T-helper 17 cell (primary cell): ENCODE results near the gene LIFR. TPM values are rescaled to one million over a fixed set of nuclear protein-coding genes. Genes with fewer than 3 reads are reported as not detected.

Experiments
- ATAC-seq: fragments of 150-1000 bp; cut with Tn5 transposase; 2 replicates; pipeline ENCODE4 v1.10.0; 2021; ENCODE audit warnings: mild to moderate bottlenecking, moderate library complexity
- DNase-seq, 3 donors: peaks; one replicate each; pipeline versions ENCODE4 v3.0.0 to v3.0.0-alpha.2; 2020 to 2021
- H3K9me3 ChIP-seq: one replicate; pipeline ENCODE4 v1.7.0; 2013; ENCODE audit warnings: low read length, mild to moderate bottlenecking; ENCODE audit not compliant: control insufficient read depth, poor library complexity, severe bottlenecking
- H3K27ac Mint-ChIP-seq: one replicate; pipeline ENCODE4 v1.8.0; 2022; ENCODE audit warnings: mild to moderate bottlenecking, moderate library complexity, mixed read lengths
- H3K27me3 Mint-ChIP-seq: one replicate; pipeline ENCODE4 v1.8.0; 2022; ENCODE audit warnings: mixed read lengths
- H3K36me3 Mint-ChIP-seq: one replicate; pipeline ENCODE4 v1.8.0; 2022; ENCODE audit warnings: low read depth, mixed read lengths
- H3K4me1 Mint-ChIP-seq: one replicate; pipeline ENCODE4 v1.8.0; 2022; ENCODE audit warnings: mild to moderate bottlenecking, mixed read lengths
- H3K4me3 Mint-ChIP-seq: one replicate; pipeline ENCODE4 v1.8.0; 2022; ENCODE audit warnings: mild to moderate bottlenecking, moderate library complexity, mixed read lengths
- total RNA-seq, 4 donors: library from RNA in 2 of 4; stranded (reverse) in 2 of 4; gene quantifications; one replicate each; pipeline ENCODE4 v1.2.3 and lab custom pipeline; 2022 to 2026

LIFR gene
- total RNA-seq, 2 donors from 2014 or later = 0.27 TPM; not detected in 1

GRCh38 chr5:38553001-38553521 lies 3.4 kb downstream of the LIFR start:
- Mint-ChIP-seq H3K27ac (no peak overlapping the region), H3K4me3 (no peak overlapping the region), H3K36me3 (peaks cover 2% of the 10 kb centered on the region), H3K4me1 (peaks cover 11% of the 10 kb centered on the region), H3K27me3 (peaks cover 48% of the 10 kb centered on the region)
- no peaks in the 10 kb centered on the region for H3K9me3 ChIP-seq
- DNase-seq = no peak
- ATAC-seq = no peak

DNA sequence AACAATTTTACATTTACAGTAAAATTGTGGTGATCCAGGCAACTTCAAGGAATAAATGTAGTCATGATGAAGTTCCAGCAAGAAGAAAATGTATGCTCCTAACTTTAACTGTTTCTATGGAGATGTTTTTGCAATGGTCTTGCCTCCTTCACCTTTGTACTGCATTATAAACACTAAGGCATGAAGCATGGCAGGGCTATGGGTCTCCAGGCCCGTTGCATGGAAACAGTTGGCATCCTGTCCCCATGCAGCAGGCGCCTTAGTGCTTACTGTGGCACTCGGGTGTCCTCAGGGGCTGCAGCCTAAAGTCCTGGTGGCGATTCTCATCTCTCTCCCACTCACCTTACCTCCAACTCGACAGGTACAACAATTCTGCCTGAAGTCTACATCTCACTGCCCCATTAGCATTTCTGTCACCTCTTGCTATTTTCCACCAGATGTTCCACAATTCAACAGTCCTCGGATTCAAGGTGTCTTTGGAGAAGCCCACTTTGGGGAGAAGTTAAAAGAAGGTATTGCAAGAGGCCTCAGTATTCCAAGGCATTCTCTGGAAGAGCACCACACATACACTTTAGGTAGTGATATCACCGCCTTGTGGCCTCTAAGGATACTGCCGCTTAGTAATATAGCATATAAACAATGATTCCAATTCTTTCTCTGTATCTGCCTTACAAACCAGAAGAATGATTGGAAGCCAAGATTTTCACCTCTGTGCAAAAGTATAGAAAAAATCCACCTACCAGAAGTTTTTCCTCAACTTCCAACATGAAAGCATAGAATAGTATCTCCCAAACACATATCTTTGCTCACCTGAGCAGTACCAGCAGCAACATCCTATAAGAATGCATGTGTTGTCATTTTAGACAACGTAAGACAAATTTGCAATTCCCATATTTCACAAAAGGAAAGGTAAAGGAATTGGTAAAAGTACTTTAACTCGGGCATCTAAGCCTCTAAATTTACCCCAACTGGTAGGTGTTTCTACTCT lies 5.1 kb downstream of the LIFR start:
- ATAC-seq (no peak), DNase-seq (no peak)
- peaks cover 42% of the 10 kb centered on the region for H3K27me3 Mint-ChIP-seq
- H3K9me3 ChIP-seq = no peaks in the 10 kb centered on the region
- H3K4me3 Mint-ChIP-seq = no peak overlapping the region
- H3K36me3 Mint-ChIP-seq = peaks cover 2% of the 10 kb centered on the region
- peaks cover 7% of the 10 kb centered on the region for H3K4me1 Mint-ChIP-seq
- no peak overlapping the region for H3K27ac Mint-ChIP-seq

DNA sequence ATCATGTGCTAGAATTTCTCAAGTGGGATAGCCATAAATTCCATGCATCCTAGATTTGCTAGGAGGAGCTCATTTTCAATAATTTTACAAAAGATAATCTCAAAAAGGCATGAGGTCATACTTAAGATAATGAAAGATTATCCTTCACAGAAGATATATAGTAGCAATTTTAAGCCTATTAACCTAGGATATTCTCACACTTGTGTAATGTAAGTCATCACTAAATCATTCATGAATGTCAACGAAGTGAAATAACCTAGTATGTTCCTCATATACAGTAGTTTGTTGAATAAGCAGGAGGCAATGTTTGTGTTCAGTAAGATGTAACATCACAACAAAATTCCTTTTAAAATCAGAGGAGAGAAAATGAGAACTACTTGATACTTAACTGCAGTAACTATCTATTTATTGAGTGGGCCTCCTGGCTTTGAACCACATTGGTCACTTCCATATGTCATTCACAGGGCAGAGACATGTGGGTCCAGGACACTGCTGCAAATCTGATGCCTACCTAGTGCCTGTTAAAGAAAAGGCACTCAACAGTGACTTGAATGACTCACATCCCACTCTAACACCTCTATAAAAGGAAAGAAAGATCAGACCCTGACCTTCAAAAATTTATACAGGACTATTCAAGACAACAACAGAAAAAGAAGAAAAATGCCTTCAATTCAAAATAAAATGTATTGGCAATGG lies 8.2 kb downstream of the LIFR start:
- peaks cover 31% of the 10 kb centered on the region for H3K27me3 Mint-ChIP-seq
- no peaks in the 10 kb centered on the region for H3K9me3 ChIP-seq
- peaks cover 3% of the 10 kb centered on the region for H3K36me3 Mint-ChIP-seq
- H3K4me3 Mint-ChIP-seq = no peak overlapping the region
- ATAC-seq (no peak), DNase-seq (no peak)
- H3K4me1 Mint-ChIP-seq = no peaks in the 10 kb centered on the region
- H3K27ac Mint-ChIP-seq = no peak overlapping the region

DNA sequence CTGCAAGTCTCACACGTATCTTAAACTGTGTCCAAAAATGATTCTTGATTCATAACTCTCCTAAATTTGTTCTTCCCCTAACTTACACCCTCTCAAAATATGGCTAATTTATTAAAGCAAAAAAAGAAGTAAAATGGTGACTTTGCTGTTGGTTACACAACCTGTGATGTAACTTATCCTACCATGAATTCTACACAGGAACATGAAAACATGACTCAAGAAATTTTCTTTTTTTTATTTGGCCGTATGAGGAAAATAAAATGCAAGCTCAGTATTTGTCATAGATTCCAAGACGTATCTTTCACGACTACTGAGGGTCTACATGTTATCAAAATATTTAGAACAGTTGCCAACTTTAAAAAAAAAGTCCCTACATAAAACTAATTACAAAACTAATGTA lies 9.2 kb downstream of the LIFR start:
- Mint-ChIP-seq H3K27me3 (peaks cover 22% of the 10 kb centered on the region), H3K36me3 (peaks cover 3% of the 10 kb centered on the region), H3K4me3 (no peak overlapping the region), H3K27ac (no peak overlapping the region), H3K4me1 (no peaks in the 10 kb centered on the region)
- DNase-seq (no peak), ATAC-seq (no peak)
- H3K9me3 ChIP-seq = no peaks in the 10 kb centered on the region

GRCh38 chr5:38546691-38547146 lies 9.7 kb downstream of the LIFR start:
- ATAC-seq = no peak
- H3K9me3 ChIP-seq = no peaks in the 10 kb centered on the region
- H3K27ac Mint-ChIP-seq = no peak overlapping the region

GRCh38 chr5:38543886-38544285 lies 12.6 kb downstream of the LIFR start:
- no peak for DNase-seq
- no peak for ATAC-seq
- no peaks in the 10 kb centered on the region for H3K4me1 Mint-ChIP-seq
- peaks cover 17% of the 10 kb centered on the region for H3K27me3 Mint-ChIP-seq
- no peaks in the 10 kb centered on the region for H3K9me3 ChIP-seq
- H3K27ac Mint-ChIP-seq = no peak overlapping the region
- no peak overlapping the region for H3K4me3 Mint-ChIP-seq
- peaks cover 3% of the 10 kb centered on the region for H3K36me3 Mint-ChIP-seq

More at GRCh38 chr5:38546691-38547146, 9.7 kb downstream of the LIFR start:
- Mint-ChIP-seq H3K4me1 (no peaks in the 10 kb centered on the region), H3K4me3 (no peak overlapping the region), H3K36me3 (peaks cover 3% of the 10 kb centered on the region), H3K27me3 (peaks cover 16% of the 10 kb centered on the region)
- DNase-seq = no peak

DNA sequence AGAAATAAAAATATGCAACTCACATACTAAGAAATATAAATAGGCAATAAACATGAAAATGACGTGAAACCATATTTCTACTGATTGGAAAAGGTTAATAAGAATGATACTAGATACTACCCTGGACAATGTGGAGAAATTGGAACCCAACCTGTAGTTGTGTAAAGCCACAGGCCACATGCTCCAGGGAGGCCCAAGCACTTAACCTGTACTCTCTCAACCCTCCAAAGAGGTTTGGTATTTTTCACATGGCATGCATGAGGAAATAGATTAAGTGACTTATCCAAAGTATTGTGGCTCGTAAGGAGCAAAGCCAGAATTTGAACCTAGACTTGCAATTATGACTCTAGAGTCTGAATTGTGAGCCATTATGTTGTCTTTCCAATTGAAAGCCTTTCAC lies 13.4 kb downstream of the LIFR start:
- DNase-seq (no peak), ATAC-seq (no peak)
- no peaks in the 10 kb centered on the region for H3K9me3 ChIP-seq
- no peaks in the 10 kb centered on the region for H3K4me1 Mint-ChIP-seq
- peaks cover 25% of the 10 kb centered on the region for H3K27me3 Mint-ChIP-seq
- H3K36me3 Mint-ChIP-seq = peaks cover 3% of the 10 kb centered on the region
- no peak overlapping the region for H3K4me3 Mint-ChIP-seq
- no peak overlapping the region for H3K27ac Mint-ChIP-seq

DNA sequence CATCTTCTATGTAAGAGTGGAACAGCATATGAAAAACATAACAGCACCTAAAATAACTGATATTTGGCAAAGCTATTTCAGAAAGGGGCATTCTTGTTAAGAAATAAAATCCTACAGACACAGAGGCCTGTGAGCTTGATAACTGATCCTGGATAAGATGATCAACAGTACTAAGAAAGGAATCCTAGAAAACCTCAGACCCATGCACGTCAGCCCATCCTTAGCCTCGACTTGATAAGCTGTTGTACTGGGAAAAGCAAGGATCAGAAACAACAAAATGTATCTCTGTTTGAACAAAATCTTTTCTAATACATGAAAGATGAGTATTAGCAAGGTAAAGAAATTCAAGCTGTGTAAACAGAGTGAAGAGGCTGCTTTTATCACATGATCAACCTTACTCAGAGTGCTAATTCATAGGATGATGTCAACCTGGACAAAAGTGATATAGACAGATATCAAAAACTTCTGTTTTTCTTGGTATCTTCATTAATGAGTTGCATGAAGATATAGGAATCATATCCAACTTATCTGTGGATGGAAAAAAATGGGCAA lies 15.2 kb downstream of the LIFR start:
- ATAC-seq = no peak
- Mint-ChIP-seq H3K4me3 (no peak overlapping the region), H3K36me3 (peaks cover 3% of the 10 kb centered on the region), H3K27ac (no peak overlapping the region), H3K4me1 (no peaks in the 10 kb centered on the region), H3K27me3 (peaks cover 35% of the 10 kb centered on the region)
- no peaks in the 10 kb centered on the region for H3K9me3 ChIP-seq
- DNase-seq = no peak

DNA sequence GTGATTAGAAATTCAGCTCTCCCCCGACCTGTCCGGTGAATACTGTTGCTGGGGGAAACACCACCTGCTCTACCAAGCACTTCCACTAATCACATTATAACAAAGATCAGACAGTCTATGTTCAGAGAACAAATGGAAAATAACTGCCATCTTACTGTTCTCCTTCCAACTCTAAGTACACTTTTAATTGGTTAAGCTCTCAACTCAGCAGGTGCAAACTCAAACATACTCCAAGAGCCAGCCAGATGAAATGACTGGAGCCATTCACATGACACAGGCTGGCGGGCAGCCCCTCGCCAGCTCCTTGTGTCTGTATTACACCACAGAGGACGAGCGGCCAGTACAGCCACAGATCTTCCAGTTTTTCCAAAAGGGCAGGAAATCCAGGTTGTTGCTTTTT lies 16.1 kb downstream of the LIFR start:
- no peak overlapping the region for H3K4me3 Mint-ChIP-seq
- H3K4me1 Mint-ChIP-seq = no peaks in the 10 kb centered on the region
- H3K27me3 Mint-ChIP-seq = peaks cover 35% of the 10 kb centered on the region
- no peaks in the 10 kb centered on the region for H3K9me3 ChIP-seq
- ATAC-seq (no peak), DNase-seq (no peak)
- peaks cover 3% of the 10 kb centered on the region for H3K36me3 Mint-ChIP-seq
- no peak overlapping the region for H3K27ac Mint-ChIP-seq

- ATAC-seq (no peak), DNase-seq (no peak)
- Mint-ChIP-seq H3K36me3 (no peaks in the 10 kb centered on the region), H3K4me3 (no peak overlapping the region), H3K27ac (no peak overlapping the region), H3K27me3 (peaks cover 25% of the 10 kb centered on the region), H3K4me1 (no peaks in the 10 kb centered on the region)
- H3K9me3 ChIP-seq = no peaks in the 10 kb centered on the region
Observed at GRCh38 chr5:38538161-38538560, 18.3 kb downstream of the LIFR start.

GRCh38 chr5:38537505-38537904 lies 18.9 kb downstream of the LIFR start:
- ATAC-seq = no peak
- Mint-ChIP-seq H3K27ac (no peak overlapping the region), H3K4me1 (no peaks in the 10 kb centered on the region), H3K36me3 (no peaks in the 10 kb centered on the region), H3K4me3 (no peak overlapping the region), H3K27me3 (peaks cover 25% of the 10 kb centered on the region)
- no peak for DNase-seq
- H3K9me3 ChIP-seq = no peaks in the 10 kb centered on the region

GRCh38 chr5:38536968-38537367 lies 19.5 kb downstream of the LIFR start:
- H3K27me3 Mint-ChIP-seq = peaks cover 29% of the 10 kb centered on the region

GRCh38 chr5:38535845-38536244 lies 20.6 kb downstream of the LIFR start:
- Mint-ChIP-seq H3K27ac (no peak overlapping the region), H3K36me3 (no peaks in the 10 kb centered on the region), H3K27me3 (peaks cover 29% of the 10 kb centered on the region), H3K4me3 (no peak overlapping the region), H3K4me1 (no peaks in the 10 kb centered on the region)
- H3K9me3 ChIP-seq = no peaks in the 10 kb centered on the region
- ATAC-seq (no peak), DNase-seq (no peak)

More at GRCh38 chr5:38536968-38537367, 19.5 kb downstream of the LIFR start:
- no peaks in the 10 kb centered on the region for H3K4me1 Mint-ChIP-seq
- ATAC-seq (no peak), DNase-seq (no peak)
- no peaks in the 10 kb centered on the region for H3K9me3 ChIP-seq
- H3K36me3 Mint-ChIP-seq = no peaks in the 10 kb centered on the region
- H3K4me3 Mint-ChIP-seq = no peak overlapping the region
- no peak overlapping the region for H3K27ac Mint-ChIP-seq
